Upper lobe of left lung (tissue), 6 donors: ENCODE results near the gene MPZL1. TPM values are rescaled to one million over a fixed set of nuclear protein-coding genes. Genes with fewer than 3 reads are reported as not detected.

Experiments
- ATAC-seq, 2 donors: fragments of 200-7000 bp; cut with Tn5 transposase; one replicate each; pipeline ENCODE4 v1.9.1; 2022; ENCODE audit warnings: mild to moderate bottlenecking in 2 of 2, moderate library complexity in 2 of 2; ENCODE audit not compliant: low FRiP score in 2 of 2
- DNase-seq, 2 donors: peaks; one replicate each; pipeline ENCODE4 v3.0.0-alpha.2; 2019 to 2020
- H3K27ac ChIP-seq, 4 donors: fragments of 200-600 bp; sonication (generic); one replicate each; pipeline ENCODE4 v1.5.1; 2016 to 2019
- H3K27me3 ChIP-seq, 4 donors: fragments of 200-600 bp; sonication (generic); one replicate each; pipeline ENCODE4 v1.5.1; 2017 to 2019
- H3K36me3 ChIP-seq, 4 donors: fragments of 200-600 bp; sonication (generic); one replicate each; pipeline ENCODE4 v1.5.1; 2016 to 2019
- H3K4me1 ChIP-seq, 4 donors: fragments of 200-600 bp; sonication (generic); one replicate each; pipeline ENCODE4 v1.5.1; 2018 to 2019
- H3K4me3 ChIP-seq, 4 donors: fragments of 200-600 bp; sonication (generic); one replicate each; pipeline ENCODE4 v1.5.1; 2017 to 2019; ENCODE audit warnings: mild to moderate bottlenecking in 2 of 4, moderate library complexity in 1 of 4
- H3K9me3 ChIP-seq, 4 donors: fragments of 200-600 bp; sonication (generic); one replicate each; pipeline ENCODE4 v1.5.1; 2018 to 2019
- CTCF ChIP-seq, 6 experiments: fragments of 450-650 bp in 4 of 6; fragments of 200-600 bp in 2 of 6; sonication (generic) in 2 of 6; IDR thresholded peaks; one replicate each; pipeline ENCODE4 v1.5.1; 2016 to 2019; ENCODE audit warnings: antibody characterized with exemption in 6 of 6
- EP300 ChIP-seq, 4 donors: sonication (generic); formaldehyde crosslinking; IDR thresholded peaks; one replicate each; pipeline ENCODE4 v1.5.1; 2017; ENCODE audit warnings: antibody characterized with exemption in 4 of 4, control low read depth in 2 of 4
- POLR2A ChIP-seq, 4 donors: fragments of 450-650 bp; IDR thresholded peaks; one replicate each; pipeline ENCODE4 v1.5.1; 2016 to 2017; ENCODE audit warnings: antibody characterized with exemption in 4 of 4, mild to moderate bottlenecking in 2 of 4
- POLR2AphosphoS5 ChIP-seq, 2 donors: sonication (generic); formaldehyde crosslinking; IDR thresholded peaks; one replicate each; pipeline ENCODE4 v1.5.1; 2017; ENCODE audit warnings: antibody characterized with exemption in 2 of 2
- WGBS, 2 donors: methylation state at CpG; one replicate each; pipeline ENCODE4 v1.1.5; 2017 to 2018; 5-methylcytosine and 5-hydroxymethylcytosine counted together
- total RNA-seq, 6 donors: library from RNA; depleted of rRNA in 4 of 6; stranded (reverse); fragments of >200 nt in 4 of 6; gene quantifications; one replicate each; pipeline versions ENCODE4 v1.1.0 to v1.2.1, GENCODE V29; 2016 to 2021
- donor health status: DM: no; HTN: no; CAD: no; lungs with moderate emphysema.
- donor health status: DM: no; HTN: yes; CAD: no; lungs with severe emphysema.

Gene MPZL1
- total RNA-seq, 6 donors from 2014 or later = 28.3 to 80.6 (median 65.4) TPM

DNA sequence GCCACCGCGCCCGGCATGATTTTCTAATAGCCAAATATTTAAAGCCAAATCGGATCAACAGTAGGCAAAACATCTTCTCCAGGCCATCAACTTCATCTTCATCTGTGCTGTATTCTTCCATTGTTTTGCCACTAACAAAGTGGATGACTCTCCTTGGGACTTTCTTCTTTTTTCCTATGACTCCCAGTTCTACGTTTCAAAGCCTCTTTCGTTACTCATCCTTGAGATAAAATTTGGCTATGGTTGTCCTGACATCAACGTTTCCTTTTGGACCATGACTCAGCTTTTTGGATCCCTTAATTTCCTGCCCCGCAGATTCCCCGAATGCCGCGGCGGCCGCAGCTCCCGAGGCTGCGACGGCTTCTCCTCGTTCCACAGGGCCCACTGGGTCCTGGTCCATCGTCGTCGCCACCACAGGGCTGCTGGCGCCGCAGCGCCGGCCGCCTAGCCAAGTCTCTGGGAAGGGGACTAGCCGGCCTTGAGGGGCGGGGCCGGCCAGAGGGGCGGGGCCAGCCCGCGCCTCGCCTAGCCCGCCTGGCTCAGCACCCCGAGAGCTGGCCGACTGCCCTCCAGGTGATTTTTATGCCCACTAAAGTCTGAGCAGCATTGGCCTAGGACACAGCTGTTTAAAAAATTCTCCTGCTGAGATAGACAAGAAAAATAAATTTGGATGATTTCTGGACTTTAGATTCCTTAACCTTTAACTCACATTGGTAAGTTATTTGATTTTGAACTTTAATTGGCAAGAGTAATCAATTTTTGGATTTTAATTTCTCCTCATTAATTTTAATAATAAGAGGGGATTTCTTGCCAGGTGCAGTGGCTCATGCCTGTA is 98.3 kb downstream of the MPZL1 start:
- Histone ChIP-seq H3K36me3 (no peaks in the 10 kb centered on the region), H3K4me3 (peak overlapping the region; percentile 13 to 44 (median 38)), H3K9me3 (peaks cover 0 to 8% (median 0%) of the 10 kb centered on the region in 4 donors), H3K27me3 (no peaks in the 10 kb centered on the region), H3K4me1 (peaks cover 2 to 6% (median 4%) of the 10 kb centered on the region in 4 donors), H3K27ac (peak overlapping the region; percentile 66 to 82 (median 75))
- DNase-seq (peak; percentile 75 to 94), ATAC-seq (peak; percentile 84 to 95)
- 12 to 20% methylated on average over 20 to 33 of the region's 35 CpGs for WGBS, 2 donors
- TF ChIP-seq POLR2AphosphoS5 (IDR thresholded peaks at IDR 0.05) (peak; percentile 52 to 60), POLR2A (IDR thresholded peaks at IDR 0.05) (peak in 1 of 4 donors; percentile 57), EP300 (IDR thresholded peaks at IDR 0.05) (no peak)

DNA sequence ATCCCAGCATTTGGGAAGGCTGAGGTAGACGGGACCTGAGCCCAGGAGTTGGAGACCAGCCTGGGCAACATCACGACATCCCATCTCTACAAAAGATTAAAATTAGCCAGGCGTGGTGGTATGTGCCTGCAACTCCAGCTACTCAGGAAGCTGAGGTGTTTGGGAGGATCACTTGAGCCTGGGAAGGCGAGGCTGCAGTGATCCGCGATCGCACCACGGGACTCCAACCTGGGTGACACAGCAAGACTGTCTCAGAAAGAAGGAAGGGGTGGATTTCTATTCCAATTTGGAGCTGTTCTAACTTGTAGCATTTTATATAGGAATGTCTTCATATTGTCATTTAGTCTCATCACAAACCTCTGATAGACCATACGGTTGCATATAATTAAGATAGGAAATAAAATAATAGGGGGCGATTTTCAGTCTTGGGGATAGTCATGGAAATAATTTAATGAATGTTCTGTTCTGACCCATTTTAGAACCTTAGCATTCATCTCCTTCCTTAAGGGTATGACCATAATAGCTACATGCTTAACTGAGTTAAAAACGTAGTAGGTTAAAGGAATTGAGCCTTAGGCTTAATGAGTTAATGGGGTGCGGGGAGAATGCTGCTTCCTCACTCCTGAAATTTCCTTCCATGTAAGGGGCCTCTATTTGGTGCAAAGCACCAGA is 99.0 kb downstream of the MPZL1 start:
- Histone ChIP-seq H3K4me1 (peaks cover 2 to 6% (median 4%) of the 10 kb centered on the region in 4 donors), H3K27ac (peak overlapping the region in 2 of 4 donors; percentile 79 to 82), H3K9me3 (peaks cover 0 to under 1% (median 0%) of the 10 kb centered on the region in 4 donors), H3K4me3 (no peak overlapping the region), H3K36me3 (no peaks in the 10 kb centered on the region), H3K27me3 (no peaks in the 10 kb centered on the region)
- DNase-seq (peak in 1 of 2 donors; percentile 28), ATAC-seq (no peak)
- TF ChIP-seq POLR2A (IDR thresholded peaks at IDR 0.05) (no peak), CTCF (IDR thresholded peaks at IDR 0.05) (no peak)
- WGBS, 2 donors = 89 to 94% methylated on average over 12 of the region's 12 CpGs

DNA sequence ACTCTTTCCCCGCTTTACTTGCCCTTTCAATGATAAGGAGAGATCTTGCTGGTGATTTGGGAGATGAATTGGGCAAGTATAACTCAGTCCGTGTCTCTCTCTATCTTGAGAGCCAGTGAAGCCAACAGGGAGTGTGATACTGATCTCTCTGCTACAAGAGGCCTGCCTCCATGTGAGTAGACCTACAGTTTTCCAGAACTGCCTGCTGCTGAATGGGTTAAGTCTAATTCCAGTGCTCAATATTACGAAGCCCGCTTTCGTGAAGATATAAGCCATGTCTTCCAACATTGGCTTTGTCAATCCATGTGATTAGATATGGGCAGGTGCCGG is 99.5 kb downstream of the MPZL1 start:
- TF ChIP-seq EP300 (IDR thresholded peaks at IDR 0.05) (no peak), POLR2AphosphoS5 (IDR thresholded peaks at IDR 0.05) (no peak), POLR2A (IDR thresholded peaks at IDR 0.05) (no peak), CTCF (IDR thresholded peaks at IDR 0.05) (no peak)
- DNase-seq = no peak

GRCh38 chr1:167821969-167822685 is 100.3 kb downstream of the MPZL1 start:
- H3K27ac ChIP-seq = peak overlapping the region in 1 of 4 donors; percentile 45
- no peak overlapping the region for H3K4me3 ChIP-seq
- no peaks in the 10 kb centered on the region for H3K9me3 ChIP-seq
- H3K27me3 ChIP-seq = no peaks in the 10 kb centered on the region
- peak in 1 of 2 donors; percentile 57 for ATAC-seq
- H3K36me3 ChIP-seq = no peaks in the 10 kb centered on the region
- WGBS, 2 donors = 65 to 74% methylated on average over 4 of the region's 4 CpGs
- peaks cover 2 to 6% (median 4%) of the 10 kb centered on the region in 4 donors for H3K4me1 ChIP-seq
- no peak for TF ChIP-seq POLR2A (IDR thresholded peaks at IDR 0.05)
- no peak for TF ChIP-seq POLR2AphosphoS5 (IDR thresholded peaks at IDR 0.05)
- TF ChIP-seq EP300 (IDR thresholded peaks at IDR 0.05) = no peak
- no peak for TF ChIP-seq CTCF (IDR thresholded peaks at IDR 0.05)
- no peak for DNase-seq

More for the DNA sequence above, 99.5 kb downstream of the MPZL1 start:
- WGBS, 2 donors = 95 to 96% methylated on average over 6 of the region's 6 CpGs
- Histone ChIP-seq H3K9me3 (no peaks in the 10 kb centered on the region), H3K4me3 (no peak overlapping the region), H3K27ac (no peak overlapping the region), H3K36me3 (no peaks in the 10 kb centered on the region), H3K4me1 (peaks cover 2 to 6% (median 4%) of the 10 kb centered on the region in 4 donors), H3K27me3 (no peaks in the 10 kb centered on the region)
- ATAC-seq = no peak
